ENCODE measurements around the gene RXRB.

GRCh38 chr6:33178755-33179475 is 21.6 kb downstream of the RXRB start:
- TF ChIP-seq DNMT1 (CRISPR knock-in tag; IDR thresholded peaks at IDR 0.05) (no peak), KLF6 (CRISPR knock-in tag; IDR thresholded peaks at IDR 0.05) (no peak)
